Stimulated activated naive CD4-positive, alpha-beta T cell (primary cell): Measurements from ENCODE around the gene COLEC11.

Source experiments
- DNase-seq, 6 experiments: peaks; one replicate each; lab custom pipeline; 2025; lab: John Stamatoyannopoulos, UW

The COLEC11 gene

DNA sequence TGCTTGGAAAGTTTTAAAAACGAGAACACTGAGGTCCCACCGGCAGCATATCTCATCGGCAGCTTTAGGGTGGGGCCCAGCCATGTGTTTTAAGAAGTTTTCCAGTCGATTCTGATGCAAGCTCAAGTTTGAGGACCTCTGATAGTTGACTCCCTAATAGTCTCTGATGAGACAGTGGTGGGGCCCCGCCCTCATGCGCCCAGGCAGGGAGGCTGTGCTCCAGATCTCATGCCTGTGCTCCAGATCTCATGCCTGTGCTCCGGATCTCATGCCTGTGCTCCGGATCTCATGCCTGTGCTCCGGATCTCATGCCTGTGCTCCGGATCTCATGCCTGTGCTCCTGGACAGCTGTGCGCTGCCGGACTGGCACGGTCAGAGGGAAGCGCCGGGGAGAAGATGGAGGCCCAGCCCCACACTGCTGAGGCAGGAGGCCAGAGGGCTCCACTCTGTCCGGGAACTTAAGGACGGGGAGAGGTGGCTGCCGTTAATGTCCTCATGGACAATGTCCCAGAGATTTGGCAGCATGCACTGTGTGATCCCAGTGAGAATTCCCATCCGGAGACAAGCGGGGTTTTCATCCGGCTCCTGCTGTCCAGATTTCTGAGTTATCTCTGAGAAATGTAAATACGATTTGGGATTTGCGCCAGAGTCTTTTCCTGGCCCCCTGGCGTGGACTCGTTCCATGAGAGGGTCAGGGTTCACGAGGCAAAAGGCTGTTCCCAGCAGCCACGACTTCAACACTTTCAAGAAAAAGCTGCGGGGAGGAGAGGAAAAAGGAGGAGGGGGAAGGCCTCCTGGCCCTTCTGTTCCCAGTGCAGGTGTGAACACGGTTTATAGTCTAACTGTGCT, 9.4 kb upstream of the COLEC11 start:
- DNase-seq: no peak

GRCh38 chr2:3586220-3586619, 8.7 kb upstream of the COLEC11 start:
- no peak for DNase-seq

GRCh38 chr2:3587021-3587420, 7.9 kb upstream of the COLEC11 start:
- no peak for DNase-seq

- DNase-seq: no peak
Measured at GRCh38 chr2:3587432-3587831, 7.5 kb upstream of the COLEC11 start.

GRCh38 chr2:3588084-3588483, 6.8 kb upstream of the COLEC11 start:
- no peak for DNase-seq

DNA sequence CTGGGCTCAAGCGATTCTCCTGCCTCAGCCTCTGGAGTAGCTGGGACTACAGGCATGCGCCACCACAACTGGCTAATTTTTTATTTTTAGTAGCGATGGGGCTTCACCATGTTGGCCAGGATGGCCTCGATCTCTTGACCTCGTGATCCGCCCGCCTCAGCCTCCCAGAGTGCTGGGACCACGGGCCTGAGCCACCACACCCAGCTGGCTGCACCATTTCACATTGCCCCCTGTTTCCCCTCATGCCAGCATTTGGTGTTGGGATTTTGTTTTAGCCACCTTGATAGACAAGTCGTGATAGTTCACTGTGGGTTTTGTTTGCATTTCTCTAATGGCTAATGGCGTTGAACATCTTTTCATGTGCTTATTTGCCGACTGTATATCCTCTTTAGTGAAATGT, 5.8 kb upstream of the COLEC11 start:
- DNase-seq: no peak

DNA sequence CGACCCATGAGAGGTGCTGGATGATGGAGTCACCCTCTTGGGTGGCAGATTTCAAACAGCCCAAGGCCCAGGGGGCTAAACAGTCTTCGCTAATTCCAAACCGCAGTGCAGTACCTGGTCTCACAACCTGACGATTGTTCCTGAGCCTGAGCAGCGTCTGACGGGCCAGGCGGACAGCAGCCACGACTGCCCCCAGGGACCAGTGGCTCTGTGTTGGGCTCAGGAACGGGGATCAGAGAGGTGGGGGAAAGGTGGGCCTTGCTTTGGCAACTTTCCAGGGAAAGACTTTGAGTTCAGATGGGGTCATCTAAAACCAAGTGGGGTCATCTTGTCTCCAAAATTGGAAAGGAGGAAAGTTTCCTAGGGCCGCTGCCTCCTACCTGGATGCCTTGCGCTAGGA, 492 bp downstream of the COLEC11 start:
- DNase-seq: no peak

DNA sequence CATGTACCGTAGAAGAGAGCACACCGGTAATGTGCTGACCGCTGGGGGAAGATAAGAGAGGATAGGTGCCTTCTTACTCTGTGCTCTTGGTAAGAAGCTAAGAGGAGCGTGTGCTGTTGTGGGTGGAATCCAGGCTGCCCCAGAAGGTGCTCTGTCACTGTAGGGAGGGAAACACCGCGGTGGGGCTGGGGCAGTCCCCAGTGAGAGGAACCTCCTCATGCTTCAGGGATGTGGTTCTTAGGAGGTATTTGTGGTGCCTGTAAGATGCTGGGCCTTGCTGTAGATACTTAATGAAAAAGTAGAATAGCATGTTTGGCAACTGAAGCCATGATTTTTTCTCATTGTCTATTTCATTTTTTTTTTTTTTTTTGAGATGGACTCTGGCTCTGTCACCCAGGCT, 1.1 kb downstream of the COLEC11 start:
- no peak for DNase-seq

GRCh38 chr2:3596901-3597417, 2.0 kb downstream of the COLEC11 start:
- DNase-seq: no peak

DNA sequence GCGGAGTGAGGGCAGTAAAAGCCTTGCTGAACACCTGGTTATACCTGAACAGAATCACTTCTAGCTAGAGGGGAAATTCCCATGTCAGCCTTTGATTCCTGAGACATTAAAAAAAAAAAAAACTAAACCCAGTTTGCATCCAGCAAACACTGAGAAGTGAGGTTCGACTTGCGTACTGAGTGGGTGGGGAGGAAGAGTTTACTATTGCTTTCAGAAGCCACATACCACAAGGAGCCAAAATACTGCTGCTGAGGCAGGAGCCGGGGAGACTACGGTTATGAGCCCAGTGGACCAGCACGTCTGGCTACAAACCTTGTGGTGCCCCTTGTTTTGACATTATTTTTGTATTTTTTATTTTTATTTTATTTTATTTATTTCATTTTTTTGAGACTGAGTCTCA, 2.7 kb downstream of the COLEC11 start:
- peak in 2 of 6 experiments; percentile 6 to 41 for DNase-seq

- no peak for DNase-seq
Measured at GRCh38 chr2:3598197-3598910, 3.4 kb downstream of the COLEC11 start.

GRCh38 chr2:3598912-3599854, 4.3 kb downstream of the COLEC11 start:
- no peak for DNase-seq

DNA sequence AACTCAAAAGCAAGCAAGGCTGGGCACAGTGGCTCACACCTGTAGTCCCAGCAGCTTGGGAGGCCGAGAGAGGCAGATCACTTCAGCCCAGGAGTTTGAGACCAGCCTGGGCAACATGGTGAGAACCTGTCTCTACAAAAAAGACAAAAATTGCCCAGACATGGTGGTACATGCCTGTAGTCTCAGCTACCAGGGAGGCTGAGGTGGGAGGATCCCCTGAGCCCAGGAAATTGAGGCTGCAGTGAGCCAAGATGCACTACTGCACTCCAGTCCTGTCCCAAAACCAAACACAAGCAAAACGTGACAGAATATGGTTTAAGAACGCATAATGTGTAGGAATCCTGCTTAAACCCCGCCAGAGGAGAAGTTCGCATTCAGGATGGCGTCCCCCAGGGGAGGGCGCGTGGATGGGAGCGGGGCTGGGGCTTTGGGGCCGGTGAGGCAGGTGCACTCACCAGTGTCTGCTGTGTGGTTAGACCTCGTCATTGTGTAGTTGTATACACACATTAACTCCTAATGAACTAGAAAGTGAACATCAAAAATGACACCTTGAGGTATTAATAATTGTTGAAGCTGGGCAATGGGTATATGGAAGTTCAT, 5.4 kb downstream of the COLEC11 start:
- no peak for DNase-seq

- no peak for DNase-seq
Measured at GRCh38 chr2:3601561-3602271, 6.8 kb downstream of the COLEC11 start.

DNA sequence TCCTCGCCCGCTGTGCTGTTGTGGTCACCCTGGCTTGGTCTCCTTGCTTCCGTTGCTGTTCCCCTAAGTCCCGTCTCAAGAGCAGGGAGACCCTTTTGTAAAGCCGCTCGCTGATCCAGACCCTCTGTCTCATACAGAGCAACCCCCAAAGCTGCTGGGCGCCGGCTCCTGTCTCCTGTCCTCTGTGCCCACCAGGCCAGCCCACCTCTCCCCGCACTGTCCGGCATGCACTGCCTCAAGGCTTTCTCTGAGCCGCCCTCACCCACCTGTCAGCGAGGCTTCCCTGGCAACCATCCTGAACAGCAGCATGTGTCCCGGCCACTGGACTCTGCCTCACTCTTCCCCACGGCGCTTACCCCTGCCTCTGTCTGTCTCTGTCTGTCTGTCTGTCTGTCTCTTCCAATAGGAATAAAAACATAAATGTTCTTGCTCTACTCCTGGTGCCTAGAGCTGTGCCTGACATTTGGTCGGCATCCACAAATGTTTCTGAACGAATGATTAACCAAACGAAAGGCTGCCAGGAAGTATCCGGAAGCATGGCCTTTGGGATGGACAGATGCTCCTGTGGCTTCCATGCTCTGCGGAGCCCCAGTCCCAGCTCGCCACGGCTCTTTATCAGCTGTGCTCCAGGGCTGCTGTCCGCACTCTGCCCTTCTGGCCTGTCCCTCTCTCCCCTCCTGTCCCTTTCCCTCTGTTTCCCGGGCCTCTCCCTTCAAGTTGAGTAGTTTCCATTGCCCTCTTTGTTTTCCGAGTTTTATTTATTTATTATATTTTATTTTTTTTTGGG, 7.8 kb downstream of the COLEC11 start:
- DNase-seq: no peak

DNA sequence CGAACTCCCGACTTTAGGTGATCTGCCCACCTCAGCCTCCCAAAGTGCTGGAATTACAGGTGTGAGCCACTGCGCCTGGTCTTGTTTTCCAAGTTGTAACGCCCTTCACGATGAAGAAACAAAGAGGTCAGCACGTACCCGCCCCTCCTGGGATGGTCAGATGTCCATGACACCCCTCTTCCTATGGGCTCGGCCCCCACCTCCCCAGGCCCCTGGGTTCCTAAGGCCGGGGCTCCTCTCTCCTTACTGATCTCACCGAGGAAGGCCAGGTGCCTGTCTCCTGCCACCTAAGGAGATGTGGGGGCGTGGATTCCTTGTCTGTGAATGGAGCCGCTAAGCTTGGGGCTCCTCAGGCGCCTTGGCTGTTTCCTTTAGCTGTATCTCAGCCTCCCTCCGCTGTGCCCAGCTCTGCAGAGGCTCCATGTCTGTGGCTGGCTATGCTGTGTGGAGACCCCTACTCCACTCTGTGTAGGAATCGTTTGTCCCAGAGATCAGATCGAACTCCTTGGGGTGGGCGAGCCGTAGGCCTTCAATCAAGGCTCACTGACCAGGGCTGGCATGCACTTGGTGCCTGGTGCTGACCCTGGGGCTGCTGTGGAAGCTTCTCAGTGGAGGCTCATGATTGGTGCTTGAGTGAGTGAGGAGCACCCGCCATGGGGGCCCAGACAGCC, 8.8 kb downstream of the COLEC11 start:
- DNase-seq: no peak

DNA sequence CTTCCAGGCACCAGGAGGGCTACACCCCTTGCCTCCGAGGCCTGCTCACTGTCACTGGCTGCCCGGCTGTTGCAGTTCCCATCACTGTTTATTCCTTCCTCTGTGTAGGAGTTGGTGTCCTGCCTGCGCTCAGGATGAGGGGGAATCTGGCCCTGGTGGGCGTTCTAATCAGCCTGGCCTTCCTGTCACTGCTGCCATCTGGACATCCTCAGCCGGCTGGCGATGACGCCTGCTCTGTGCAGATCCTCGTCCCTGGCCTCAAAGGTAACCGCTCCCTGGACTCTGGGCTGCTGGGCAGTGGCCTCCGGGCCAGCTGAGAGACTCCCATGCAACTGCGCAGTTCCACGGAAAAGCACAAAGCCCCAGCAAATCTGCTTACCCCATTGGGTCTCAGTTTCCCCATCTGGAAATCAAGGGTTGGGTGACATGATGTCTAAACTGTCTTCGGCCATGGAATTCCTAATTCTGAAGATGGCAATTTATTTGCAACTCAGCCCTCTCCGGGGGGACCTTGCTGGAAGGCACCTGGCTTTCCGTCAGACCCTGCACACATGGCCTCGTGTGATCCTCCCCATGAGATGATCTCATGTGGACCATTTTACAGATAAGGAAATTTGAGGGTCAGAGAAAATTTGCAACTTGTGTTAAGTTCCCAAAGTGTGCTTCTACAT, 9.4 kb downstream of the COLEC11 start:
- DNase-seq: no peak

- DNase-seq: peak in 4 of 6 experiments; percentile 7 to 66 (median 59)
Measured at GRCh38 chr2:3604991-3605961, 10.4 kb downstream of the COLEC11 start.
